IPS-15b (cell line): ENCODE measurements around the gene TAS1R3.
"Not testable (repeated sequence)": the region's sequence is repeated elsewhere in the genome, so short reads cannot be mapped to it uniquely, and the experiment has no call there.

Experiments
- H3K27me3 ChIP-seq: one replicate; pipeline ENCODE4 v1.6.1; 2013; ENCODE audit warnings: low read length; ENCODE audit not compliant: control insufficient read depth, insufficient read depth
- H3K36me3 ChIP-seq: one replicate; pipeline ENCODE4 v1.6.1; 2013; ENCODE audit warnings: low read length; ENCODE audit not compliant: control insufficient read depth, insufficient read depth
- H3K4me1 ChIP-seq: one replicate; pipeline ENCODE4 v1.6.1; 2013; ENCODE audit warnings: mild to moderate bottlenecking, low read length; ENCODE audit not compliant: control insufficient read depth, insufficient read depth
- H3K4me3 ChIP-seq: one replicate; pipeline ENCODE4 v1.5.1; 2013; ENCODE audit warnings: low read depth, low read length
- H3K9ac ChIP-seq: one replicate; pipeline ENCODE4 v1.6.1; 2013; ENCODE audit warnings: low read depth, mild to moderate bottlenecking, low read length
- H3K9me3 ChIP-seq: one replicate; pipeline ENCODE4 v1.6.1; 2013; ENCODE audit warnings: mild to moderate bottlenecking, low read length; ENCODE audit not compliant: control insufficient read depth, insufficient read depth

Gene TAS1R3

DNA sequence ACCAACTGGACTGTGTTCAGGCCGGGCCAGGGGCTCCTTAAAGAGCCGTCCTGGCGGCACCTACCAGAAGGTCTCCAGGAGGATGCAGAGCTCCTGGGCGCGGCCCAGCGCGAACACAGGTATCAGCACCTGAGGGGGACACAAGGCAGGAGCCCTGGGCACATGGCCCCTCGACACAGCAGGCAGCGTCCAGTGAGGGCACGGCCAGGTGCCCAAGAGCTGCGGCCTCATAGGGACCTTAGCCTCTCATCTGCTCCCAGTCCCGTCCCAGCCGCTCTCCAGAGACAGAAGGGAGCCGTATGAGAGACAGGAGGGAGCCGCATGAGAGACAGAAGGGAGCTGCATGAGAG is 16.9 kb upstream of the TAS1R3 start:
- peaks cover 6% of the 10 kb centered on the region for H3K4me1 ChIP-seq
- no peak overlapping the region for H3K4me3 ChIP-seq
- peaks cover 61% of the 10 kb centered on the region for H3K36me3 ChIP-seq
- H3K27me3 ChIP-seq, result no peaks in the 10 kb centered on the region
- H3K9me3 ChIP-seq, result no peaks in the 10 kb centered on the region
- H3K9ac ChIP-seq, result no peak overlapping the region

DNA sequence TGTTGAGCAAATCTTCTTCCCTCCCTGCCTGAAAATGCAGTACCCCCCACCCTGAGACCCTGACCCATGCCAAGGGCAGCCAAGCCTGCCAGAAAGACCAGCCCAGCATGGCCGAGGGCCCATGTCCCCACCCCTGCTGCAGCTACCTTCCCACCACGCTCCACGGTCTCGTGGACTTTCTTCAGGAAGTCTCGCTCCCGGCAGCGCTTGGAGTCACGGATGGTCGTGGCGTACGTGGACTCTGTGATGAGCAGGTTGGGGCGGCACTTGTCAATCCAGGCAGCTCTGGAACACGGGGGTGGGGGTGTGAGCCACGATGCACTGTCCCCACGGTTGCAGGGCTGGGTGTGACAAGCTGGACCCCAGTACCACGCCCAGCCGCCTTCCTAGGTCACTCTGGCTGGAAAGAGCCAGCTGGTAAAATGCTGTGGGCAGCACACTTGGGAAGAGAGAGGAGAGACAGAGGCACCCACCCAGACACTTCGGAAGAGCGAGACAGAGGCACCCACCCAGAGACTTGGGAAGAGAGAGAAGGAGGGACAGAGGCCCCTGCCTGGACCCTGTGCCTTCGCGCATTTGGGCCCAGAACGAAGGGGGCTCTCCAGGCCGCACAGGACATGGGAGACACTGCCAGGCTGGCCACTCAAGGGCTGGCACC is 16.3 kb upstream of the TAS1R3 start:
- peaks cover 62% of the 10 kb centered on the region for H3K36me3 ChIP-seq
- H3K9me3 ChIP-seq, result no peaks in the 10 kb centered on the region
- peaks cover 5% of the 10 kb centered on the region for H3K4me1 ChIP-seq
- H3K4me3 ChIP-seq, result no peak overlapping the region
- peak overlapping the region; percentile 60 for H3K9ac ChIP-seq
- H3K27me3 ChIP-seq, result no peaks in the 10 kb centered on the region

DNA sequence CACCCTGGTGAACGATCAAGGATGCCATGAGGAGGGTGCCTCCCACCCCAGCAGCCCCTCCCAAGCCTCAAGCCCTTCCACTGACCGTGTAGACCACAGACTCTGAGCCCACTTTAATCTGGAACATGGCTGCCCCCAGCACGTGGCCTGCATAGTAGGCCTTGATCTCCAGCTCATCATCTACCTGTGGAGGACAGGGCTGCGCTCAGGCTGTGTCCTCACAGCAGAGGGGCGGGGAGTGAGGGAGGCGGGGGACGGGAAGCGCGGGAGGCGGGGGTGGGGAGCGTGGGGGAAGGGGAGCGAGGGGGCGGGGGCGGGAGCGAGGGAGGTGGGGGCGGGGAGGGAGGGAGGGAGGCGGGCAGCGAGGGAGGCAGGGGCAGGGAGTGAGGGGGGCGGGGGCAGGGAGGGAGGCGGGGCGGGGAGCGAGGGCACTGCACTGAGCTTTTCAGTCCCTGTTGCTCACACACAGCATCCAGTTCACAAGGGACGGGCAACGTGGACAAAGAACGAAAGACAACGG is 15.6 kb upstream of the TAS1R3 start:
- Histone ChIP-seq H3K27me3 (no peaks in the 10 kb centered on the region), H3K4me3 (no peak overlapping the region), H3K4me1 (peaks cover 3% of the 10 kb centered on the region), H3K36me3 (peaks cover 62% of the 10 kb centered on the region), H3K9ac (peak overlapping the region; percentile 60), H3K9me3 (no peaks in the 10 kb centered on the region)

DNA sequence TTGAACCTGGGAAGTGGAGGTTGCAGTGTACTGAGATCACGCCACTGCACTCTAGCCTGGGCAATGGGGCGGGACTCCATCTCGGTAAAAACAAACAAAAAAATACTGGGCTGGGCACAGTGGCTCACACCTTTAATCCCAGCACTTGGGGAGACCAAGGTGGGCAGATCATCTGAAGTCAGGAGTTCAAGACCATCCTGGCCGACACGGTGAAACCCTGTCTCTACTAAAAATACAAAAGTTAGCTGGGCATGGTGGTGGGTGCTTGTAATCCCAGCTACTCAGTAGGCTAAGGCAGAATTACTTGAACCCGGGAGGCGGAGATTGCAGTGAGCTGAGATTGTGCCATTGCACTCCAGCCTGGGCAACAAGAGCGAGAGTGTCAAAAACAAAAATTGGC is 14.9 kb upstream of the TAS1R3 start:
- H3K9ac ChIP-seq, H3K4me3 ChIP-seq, H3K27me3 ChIP-seq, H3K4me1 ChIP-seq, H3K9me3 ChIP-seq: not testable (repeated sequence)
- peaks cover 62% of the 10 kb centered on the region for H3K36me3 ChIP-seq

DNA sequence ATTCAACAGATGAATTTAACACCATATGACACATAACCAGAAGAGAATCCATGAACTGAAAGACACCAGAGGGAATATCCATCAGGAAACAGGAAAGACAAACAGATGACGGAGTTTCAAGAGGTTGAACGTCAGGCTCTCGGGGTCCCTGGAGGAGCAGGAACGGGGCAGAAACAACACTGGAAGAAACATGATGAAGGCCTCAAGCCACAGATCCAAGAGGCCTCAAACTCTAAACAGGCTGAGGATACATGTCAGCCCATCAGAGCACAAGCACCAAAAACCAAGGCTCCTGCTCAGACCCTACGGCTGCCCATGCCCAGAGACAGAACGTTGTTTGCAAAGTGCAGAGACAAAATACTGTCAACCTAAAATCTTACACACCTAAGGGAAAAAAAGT is 13.7 kb upstream of the TAS1R3 start:
- Histone ChIP-seq H3K9me3 (no peaks in the 10 kb centered on the region), H3K4me1 (peaks cover 3% of the 10 kb centered on the region), H3K9ac (no peak overlapping the region), H3K4me3 (no peak overlapping the region), H3K27me3 (no peaks in the 10 kb centered on the region), H3K36me3 (peaks cover 56% of the 10 kb centered on the region)

DNA sequence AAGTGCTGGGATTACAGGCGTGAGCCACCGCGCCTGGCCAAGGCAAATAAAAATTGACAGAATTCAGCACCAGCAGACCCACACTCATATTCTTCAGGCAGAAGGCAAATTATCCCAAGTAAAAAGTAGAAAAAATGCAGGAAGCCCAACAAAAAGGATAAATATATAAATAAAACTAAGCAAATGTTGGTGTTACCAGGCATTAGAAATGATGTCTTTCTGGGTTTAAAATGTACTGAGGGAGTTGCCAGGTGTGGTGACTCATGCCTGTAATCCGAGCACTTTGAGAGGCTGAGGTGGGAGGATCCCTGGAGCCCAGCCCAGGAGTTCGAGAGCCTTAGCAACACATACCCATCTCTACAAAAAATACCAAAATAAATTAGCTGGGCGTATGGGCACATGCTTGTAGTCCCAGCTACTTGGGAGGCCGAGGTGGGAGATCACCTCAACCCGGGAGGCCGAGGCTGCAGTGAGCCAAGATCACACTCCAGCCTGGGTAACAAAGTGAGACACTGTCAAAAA is 12.9 kb upstream of the TAS1R3 start:
- Histone ChIP-seq H3K4me3 (no peak overlapping the region), H3K9ac (no peak overlapping the region), H3K36me3 (peaks cover 49% of the 10 kb centered on the region), H3K9me3 (no peaks in the 10 kb centered on the region), H3K4me1 (peaks cover 3% of the 10 kb centered on the region), H3K27me3 (no peaks in the 10 kb centered on the region)

DNA sequence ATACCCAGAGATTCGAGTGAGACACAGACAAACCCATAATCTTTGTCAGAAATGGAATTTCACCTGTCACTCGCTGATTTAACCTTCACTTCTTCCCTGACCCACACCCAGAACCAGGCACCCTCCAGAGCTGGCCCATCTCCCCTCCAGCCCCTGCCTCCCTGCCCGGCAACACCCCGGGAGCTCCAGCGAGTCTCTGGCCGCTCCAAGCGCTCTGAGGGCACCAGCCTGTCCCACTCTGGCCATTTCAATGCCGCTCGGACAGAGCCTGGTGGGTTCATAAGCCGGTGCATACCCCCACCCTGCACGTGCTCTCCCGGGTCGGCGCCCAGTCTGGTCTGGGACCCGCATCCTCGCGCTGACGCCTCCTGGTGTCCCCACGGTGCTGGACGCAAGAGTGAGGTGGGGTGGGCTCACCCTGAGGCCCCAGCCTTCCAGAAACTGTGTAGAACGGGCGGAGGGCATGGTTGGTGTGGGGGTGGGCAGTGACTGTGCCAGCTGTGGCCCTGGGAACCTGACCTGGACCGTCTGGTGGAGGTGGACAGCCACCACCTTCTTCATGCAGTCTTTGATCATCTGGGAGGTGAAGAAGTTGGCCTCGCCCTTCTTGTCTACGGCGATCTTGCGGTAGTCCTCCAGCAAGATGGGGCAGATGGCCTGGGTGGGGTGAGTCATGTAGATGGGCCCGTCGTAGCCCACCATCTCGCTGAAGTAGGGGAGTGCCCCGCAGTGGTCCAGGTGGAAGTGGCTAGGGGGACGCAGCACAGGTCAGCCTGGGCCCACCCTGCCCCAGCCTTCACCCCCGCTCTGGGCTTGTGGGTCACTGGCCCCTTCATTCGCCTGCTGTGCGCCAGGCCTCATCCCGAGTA is 12.1 kb upstream of the TAS1R3 start:
- Histone ChIP-seq H3K27me3 (no peaks in the 10 kb centered on the region), H3K4me1 (peaks cover 3% of the 10 kb centered on the region), H3K4me3 (no peak overlapping the region), H3K36me3 (peaks cover 40% of the 10 kb centered on the region), H3K9ac (no peak overlapping the region), H3K9me3 (no peaks in the 10 kb centered on the region)

DNA sequence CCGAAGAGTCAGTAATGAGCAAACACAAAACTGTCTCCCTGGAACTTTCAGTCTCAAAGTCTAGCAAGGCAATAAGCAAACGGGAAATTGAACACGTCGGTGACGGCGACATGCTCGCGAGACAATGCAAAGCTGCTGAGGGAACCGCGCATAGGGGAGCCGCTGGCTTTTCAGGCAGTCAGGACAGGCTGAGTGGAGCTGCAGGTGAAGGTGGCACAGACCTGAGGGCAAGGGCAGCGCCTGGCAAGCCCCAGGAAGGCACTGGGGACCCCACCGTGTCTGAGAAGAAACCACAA is 11.5 kb upstream of the TAS1R3 start:
- H3K27me3 ChIP-seq, result no peaks in the 10 kb centered on the region
- H3K36me3 ChIP-seq, result peaks cover 35% of the 10 kb centered on the region
- H3K4me3 ChIP-seq, result no peak overlapping the region
- H3K4me1 ChIP-seq, result peaks cover 3% of the 10 kb centered on the region
- H3K9me3 ChIP-seq, result no peaks in the 10 kb centered on the region
- H3K9ac ChIP-seq, result no peak overlapping the region

DNA sequence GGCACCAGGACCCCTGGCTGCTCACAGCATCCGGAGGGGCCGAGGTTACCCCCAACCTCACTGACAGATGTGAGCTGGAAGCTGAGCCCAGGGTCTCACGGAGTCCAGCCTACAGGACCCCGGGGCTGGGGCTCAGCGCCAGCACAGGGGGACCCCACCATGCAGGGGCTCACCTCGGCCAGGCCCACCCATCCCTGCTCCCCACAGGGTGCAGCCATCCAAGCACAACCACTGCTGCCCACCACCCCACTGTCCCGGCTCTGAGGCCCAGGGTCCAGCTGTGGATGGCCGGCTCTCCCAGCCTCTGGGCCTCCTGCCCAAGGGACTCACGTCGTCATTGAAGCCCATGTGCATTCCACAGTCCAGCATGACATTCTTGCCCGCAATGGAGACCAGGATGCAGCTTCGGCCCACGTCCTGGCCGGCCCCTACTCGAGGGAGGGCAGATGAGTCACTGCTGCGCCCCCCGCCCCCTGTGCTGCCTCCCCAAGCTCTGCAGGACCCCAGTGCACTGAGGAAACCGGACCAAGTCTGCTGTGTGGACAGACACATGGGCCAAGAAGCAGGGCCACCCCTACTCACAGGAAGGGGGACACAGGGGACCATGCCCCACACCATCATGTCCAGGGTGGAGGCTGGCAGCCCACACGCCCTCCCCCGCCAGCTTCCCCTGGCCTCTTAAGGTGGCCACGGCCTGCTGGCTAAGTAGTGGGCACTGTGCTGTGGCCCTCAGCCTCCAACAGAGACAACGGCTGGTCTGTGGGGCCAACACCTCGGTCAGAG is 10.2 kb upstream of the TAS1R3 start:
- Histone ChIP-seq H3K9me3 (no peaks in the 10 kb centered on the region), H3K36me3 (peaks cover 29% of the 10 kb centered on the region), H3K4me1 (peaks cover 3% of the 10 kb centered on the region), H3K27me3 (no peaks in the 10 kb centered on the region), H3K9ac (no peak overlapping the region), H3K4me3 (no peak overlapping the region)

DNA sequence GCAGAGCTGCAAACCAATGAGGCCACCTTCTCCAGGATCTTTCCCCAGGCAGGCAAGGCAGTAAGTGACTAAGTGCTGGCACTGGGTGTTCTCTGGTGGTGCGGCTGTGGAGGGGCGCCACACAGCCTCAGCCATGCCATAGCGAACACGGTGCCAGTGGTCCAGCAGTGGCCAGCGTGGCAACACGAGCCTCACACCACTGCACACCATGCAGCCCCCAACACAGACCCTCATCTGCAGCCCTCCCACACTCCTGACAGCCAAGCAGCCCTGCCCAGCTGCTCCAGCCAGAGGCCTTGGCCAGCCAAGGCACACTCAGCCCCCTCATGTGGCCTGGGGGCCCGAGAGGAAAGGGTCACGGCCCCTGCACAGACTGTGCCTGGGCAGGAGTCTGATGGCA is 9.6 kb upstream of the TAS1R3 start:
- Histone ChIP-seq H3K27me3 (no peaks in the 10 kb centered on the region), H3K9me3 (no peaks in the 10 kb centered on the region), H3K36me3 (peaks cover 29% of the 10 kb centered on the region), H3K4me1 (peaks cover 3% of the 10 kb centered on the region), H3K4me3 (no peak overlapping the region), H3K9ac (no peak overlapping the region)

DNA sequence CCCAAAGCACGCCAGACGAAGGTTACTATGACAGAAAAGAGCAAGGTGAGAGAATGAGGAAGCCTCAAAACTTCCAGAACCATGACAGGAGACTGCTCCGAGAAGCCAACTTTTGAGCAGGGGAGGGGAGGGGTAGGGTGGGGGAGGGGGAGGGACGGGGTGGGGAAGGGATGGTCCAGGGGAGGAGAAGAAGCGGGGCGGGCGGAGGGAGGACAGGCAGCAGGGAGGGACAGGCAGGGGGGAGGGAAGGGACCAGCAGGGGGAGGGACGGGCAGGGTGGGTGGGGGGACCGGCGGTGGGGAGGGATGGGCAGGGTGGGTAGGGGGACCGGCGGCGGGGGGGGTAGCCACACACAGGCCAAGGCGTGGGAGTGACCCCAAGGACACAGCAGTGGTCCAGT is 8.7 kb upstream of the TAS1R3 start:
- H3K4me3 ChIP-seq, result no peak overlapping the region
- no peak overlapping the region for H3K9ac ChIP-seq

More for the DNA sequence above, 8.7 kb upstream of the TAS1R3 start:
- Histone ChIP-seq H3K4me1 (peaks cover 3% of the 10 kb centered on the region), H3K9me3 (no peaks in the 10 kb centered on the region), H3K27me3 (no peaks in the 10 kb centered on the region), H3K36me3 (peaks cover 35% of the 10 kb centered on the region)
